ENCODE results near the gene PCTP. TPM values are rescaled to one million over a fixed set of nuclear protein-coding genes. Genes with fewer than 3 reads are reported as not detected.
A peak's percentile ranks its signal among the peaks of the same experiment; 100 is the strongest.

Gene PCTP
- total and polyA plus RNA-seq, 7 donors: 20.8 to 64.7 (median 25.0) TPM

DNA sequence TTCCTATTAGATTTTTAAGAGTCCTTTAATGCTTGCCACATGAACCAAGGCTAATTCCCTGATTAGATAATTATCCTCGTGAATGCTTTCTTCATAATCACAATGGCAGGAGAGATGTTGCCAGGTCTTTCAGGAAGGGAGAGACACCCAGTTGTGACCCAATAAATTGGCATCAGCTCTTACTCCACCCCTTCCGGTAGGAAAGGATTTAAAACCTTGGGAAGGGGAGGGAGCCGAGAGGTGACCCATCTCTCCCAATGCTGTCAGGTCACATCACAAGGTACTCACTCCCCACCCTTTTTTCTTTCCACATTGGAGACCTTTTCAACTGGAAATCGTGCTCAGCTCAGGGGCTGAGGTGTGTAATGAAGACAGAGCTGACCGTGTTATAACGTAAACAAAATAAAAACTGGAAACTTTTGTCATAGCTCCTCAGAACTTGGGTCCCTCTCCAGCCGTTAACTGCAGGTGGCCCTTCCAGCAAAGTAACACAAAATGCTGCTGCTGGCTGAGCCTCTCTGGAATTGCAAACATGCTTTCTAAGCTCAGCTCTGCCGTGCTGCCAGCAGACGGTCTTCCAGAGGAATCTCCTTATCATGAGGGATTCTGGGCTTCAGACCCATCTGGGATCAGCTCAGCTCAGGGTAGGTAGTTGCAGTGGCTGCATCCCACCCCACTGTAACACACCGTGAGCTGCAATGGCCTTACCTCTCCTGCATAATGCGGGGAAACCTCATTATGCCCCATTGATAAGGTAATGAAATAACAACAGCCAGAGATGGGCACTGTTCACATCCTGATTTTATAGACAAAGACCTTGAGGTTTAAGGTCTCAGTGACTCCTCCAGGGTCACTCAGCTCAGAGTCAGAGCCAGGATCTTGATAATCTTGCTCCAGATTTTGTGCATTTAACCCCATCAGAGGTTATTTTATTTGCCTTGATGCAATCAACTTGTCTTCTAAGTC, 43.8 kb upstream of the PCTP start:
- Histone ChIP-seq H3K4me3 (no peak overlapping the region), H3K36me3 (no peaks in the 10 kb centered on the region), H3K4me1 (peaks cover 0 to 30% (median 27%) of the 10 kb centered on the region in 4 donors), H3K9me3 (peaks cover 0 to under 1% (median 0%) of the 10 kb centered on the region in 4 donors), H3K27me3 (no peaks in the 10 kb centered on the region), H3K27ac (peak overlapping the region in 1 of 4 donors; percentile 20)
- intact Hi-C loops (cut with DNase I): no loop called here
- TF ChIP-seq CTCF (IDR thresholded peaks at IDR 0.05): no peak
- no peak for TF ChIP-seq POLR2A (IDR thresholded peaks at IDR 0.05)
- no peak for TF ChIP-seq POLR2AphosphoS5 (IDR thresholded peaks at IDR 0.05)
- TF ChIP-seq EP300 (IDR thresholded peaks at IDR 0.05): no peak
- 31 to 62% methylated on average over 11 of the region's 11 CpGs for WGBS, 2 donors
- DNase-seq: no peak

DNA sequence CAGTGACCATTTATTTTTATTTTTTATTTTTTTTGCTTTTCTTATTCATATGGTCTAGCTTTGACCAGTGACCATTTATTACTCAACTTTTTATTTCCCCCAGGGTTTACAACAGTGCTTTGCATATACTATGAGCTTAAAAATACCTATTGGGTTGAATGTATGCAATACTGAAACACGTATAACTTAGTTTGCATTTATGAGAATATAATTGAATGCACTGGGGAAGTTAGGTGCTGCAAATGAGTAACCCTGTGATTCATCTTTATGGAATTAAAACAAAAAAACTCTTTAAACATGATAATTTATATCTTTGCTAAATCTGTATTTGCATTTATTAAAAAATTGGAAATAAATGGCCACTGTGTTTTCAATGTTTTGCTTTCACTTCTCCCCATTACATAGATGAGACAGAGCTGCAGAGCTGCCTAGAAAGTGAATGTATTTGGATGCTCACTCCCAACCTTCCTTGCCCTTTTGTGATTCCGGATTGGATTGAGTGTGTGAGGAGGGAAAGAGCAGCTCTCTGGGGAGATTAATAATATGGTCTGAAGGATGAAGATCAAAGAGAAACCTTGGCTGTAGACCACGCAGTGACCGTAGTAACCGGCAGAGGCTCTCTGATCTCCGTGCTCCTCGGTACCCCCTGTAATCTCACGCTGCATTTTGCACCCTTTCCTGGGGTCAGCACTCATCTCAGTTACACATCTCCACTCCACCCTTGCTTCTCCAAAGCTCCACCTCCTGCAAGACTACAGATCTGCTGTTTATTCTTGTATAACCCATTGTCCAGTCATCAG, 42.5 kb upstream of the PCTP start:
- TF ChIP-seq CTCF (IDR thresholded peaks at IDR 0.05) (no peak), EP300 (IDR thresholded peaks at IDR 0.05) (no peak), POLR2AphosphoS5 (IDR thresholded peaks at IDR 0.05) (no peak)
- H3K9me3 ChIP-seq: no peaks in the 10 kb centered on the region
- H3K27ac ChIP-seq: no peak overlapping the region
- no peaks in the 10 kb centered on the region for H3K36me3 ChIP-seq
- peaks cover 0 to 30% (median 27%) of the 10 kb centered on the region in 4 donors for H3K4me1 ChIP-seq
- intact Hi-C loops (cut with DNase I): no loop called here
- H3K27me3 ChIP-seq: no peaks in the 10 kb centered on the region
- WGBS, 2 donors: 51 to 83% methylated on average over 8 of the region's 8 CpGs
- no peak overlapping the region for H3K4me3 ChIP-seq
- no peak for DNase-seq

DNA sequence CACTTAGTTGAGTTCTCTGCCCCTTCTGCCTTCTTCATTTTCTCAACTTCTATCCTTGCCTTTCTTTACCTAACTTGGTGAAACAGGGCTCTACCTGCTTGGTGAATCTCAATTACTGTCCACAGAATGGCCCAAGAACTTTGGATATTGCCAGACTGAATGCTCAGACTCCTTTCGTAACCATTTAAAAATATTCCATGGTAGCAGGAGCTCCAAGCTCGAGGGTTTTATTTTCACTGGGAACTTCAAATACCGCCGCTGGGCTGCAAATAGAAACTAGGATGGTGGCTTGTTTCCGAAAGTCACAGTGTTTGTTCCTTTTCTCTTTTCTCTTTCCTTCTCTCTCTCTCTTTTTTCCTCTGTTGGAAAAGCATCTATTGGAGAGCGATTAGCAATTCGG, 41.4 kb upstream of the PCTP start:
- no peaks in the 10 kb centered on the region for H3K9me3 ChIP-seq
- intact Hi-C loops (cut with DNase I): no loop called here
- no peak overlapping the region for H3K4me3 ChIP-seq
- H3K4me1 ChIP-seq: peaks cover 0 to 30% (median 27%) of the 10 kb centered on the region in 4 donors
- peak overlapping the region in 2 of 4 donors; percentile 45 to 57 for H3K27ac ChIP-seq
- H3K27me3 ChIP-seq: no peaks in the 10 kb centered on the region
- no peak for TF ChIP-seq CTCF (IDR thresholded peaks at IDR 0.05)
- TF ChIP-seq POLR2A (IDR thresholded peaks at IDR 0.05): no peak
- TF ChIP-seq EP300 (IDR thresholded peaks at IDR 0.05): no peak
- TF ChIP-seq POLR2AphosphoS5 (IDR thresholded peaks at IDR 0.05): no peak
- no peak for DNase-seq
- 88 to 90% methylated on average over 7 of the region's 7 CpGs for WGBS, 2 donors
- H3K36me3 ChIP-seq: no peaks in the 10 kb centered on the region

- DNase-seq: peak; percentile 66
- TF ChIP-seq EP300 (IDR thresholded peaks at IDR 0.05) (no peak), CTCF (IDR thresholded peaks at IDR 0.05) (no peak), POLR2AphosphoS5 (IDR thresholded peaks at IDR 0.05) (no peak), POLR2A (IDR thresholded peaks at IDR 0.05) (no peak)
- no peaks in the 10 kb centered on the region for H3K9me3 ChIP-seq
- no peaks in the 10 kb centered on the region for H3K27me3 ChIP-seq
- H3K36me3 ChIP-seq: no peaks in the 10 kb centered on the region
- peak overlapping the region in 2 of 4 donors; percentile 45 to 57 for H3K27ac ChIP-seq
- peaks cover 0 to 30% (median 27%) of the 10 kb centered on the region in 4 donors for H3K4me1 ChIP-seq
- 77 to 89% methylated on average over 4 of the region's 4 CpGs for WGBS, 2 donors
- no peak overlapping the region for H3K4me3 ChIP-seq
- intact Hi-C loops (cut with DNase I): no loop called here
These were observed 40.9 kb upstream of the PCTP start for GRCh38 chr17:55709984-55710383.
